ENCODE results near the gene KCTD14.

DNA sequence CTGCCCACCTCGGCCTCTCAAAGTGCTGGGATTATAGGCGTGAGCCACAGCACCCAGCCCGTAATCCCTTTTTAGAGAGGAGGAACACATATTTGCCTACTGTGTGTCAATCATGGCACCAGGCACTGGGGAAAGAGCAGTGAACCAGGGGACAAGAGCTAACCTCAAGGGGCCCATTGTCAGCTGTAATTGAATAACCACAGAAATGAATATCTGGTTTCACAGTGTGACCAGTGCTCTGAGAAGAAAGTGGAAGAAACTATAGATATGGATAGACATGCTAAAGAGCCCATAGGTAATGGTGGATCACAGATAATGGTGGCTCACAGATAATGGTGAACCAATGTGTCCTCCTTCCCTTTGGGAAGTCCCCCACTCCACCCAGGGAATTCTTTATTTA, 8.6 kb upstream of the KCTD14 start:
- TF ChIP-seq, protein P1, sequence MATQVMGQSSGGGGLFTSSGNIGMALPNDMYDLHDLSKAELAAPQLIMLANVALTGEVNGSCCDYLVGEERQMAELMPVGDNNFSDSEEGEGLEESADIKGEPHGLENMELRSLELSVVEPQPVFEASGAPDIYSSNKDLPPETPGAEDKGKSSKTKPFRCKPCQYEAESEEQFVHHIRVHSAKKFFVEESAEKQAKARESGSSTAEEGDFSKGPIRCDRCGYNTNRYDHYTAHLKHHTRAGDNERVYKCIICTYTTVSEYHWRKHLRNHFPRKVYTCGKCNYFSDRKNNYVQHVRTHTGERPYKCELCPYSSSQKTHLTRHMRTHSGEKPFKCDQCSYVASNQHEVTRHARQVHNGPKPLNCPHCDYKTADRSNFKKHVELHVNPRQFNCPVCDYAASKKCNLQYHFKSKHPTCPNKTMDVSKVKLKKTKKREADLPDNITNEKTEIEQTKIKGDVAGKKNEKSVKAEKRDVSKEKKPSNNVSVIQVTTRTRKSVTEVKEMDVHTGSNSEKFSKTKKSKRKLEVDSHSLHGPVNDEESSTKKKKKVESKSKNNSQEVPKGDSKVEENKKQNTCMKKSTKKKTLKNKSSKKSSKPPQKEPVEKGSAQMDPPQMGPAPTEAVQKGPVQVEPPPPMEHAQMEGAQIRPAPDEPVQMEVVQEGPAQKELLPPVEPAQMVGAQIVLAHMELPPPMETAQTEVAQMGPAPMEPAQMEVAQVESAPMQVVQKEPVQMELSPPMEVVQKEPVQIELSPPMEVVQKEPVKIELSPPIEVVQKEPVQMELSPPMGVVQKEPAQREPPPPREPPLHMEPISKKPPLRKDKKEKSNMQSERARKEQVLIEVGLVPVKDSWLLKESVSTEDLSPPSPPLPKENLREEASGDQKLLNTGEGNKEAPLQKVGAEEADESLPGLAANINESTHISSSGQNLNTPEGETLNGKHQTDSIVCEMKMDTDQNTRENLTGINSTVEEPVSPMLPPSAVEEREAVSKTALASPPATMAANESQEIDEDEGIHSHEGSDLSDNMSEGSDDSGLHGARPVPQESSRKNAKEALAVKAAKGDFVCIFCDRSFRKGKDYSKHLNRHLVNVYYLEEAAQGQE (IDR thresholded peaks at IDR 0.05) = no peak
- TF ChIP-seq, protein P2, sequence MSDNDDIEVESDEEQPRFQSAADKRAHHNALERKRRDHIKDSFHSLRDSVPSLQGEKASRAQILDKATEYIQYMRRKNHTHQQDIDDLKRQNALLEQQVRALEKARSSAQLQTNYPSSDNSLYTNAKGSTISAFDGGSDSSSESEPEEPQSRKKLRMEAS (IDR thresholded peaks at IDR 0.05) = no peak
- TF ChIP-seq CTCF (IDR thresholded peaks at IDR 0.05) (no peak), POLR2A (IDR thresholded peaks at IDR 0.05; ENCODE audit: low read length) (no peak), SMC3 (IDR thresholded peaks at IDR 0.05) (no peak), CEBPB (IDR thresholded peaks at IDR 0.05) (no peak), MAZ (IDR thresholded peaks at IDR 0.05; ENCODE audit: borderline replicate concordance, low read depth, low read length) (no peak), KDM1A (IDR thresholded peaks at IDR 0.05; ENCODE audit: low read depth) (no peak), TP53 (CRISPR knock-in tag; IDR thresholded peaks at IDR 0.05) (no peak), RAD21 (conservative IDR thresholded peaks at IDR 0.05 in 1 of 2, IDR thresholded peaks at IDR 0.05 in 1 of 2) (no peak), RCOR1 (IDR thresholded peaks at IDR 0.05; ENCODE audit: low read depth, low read length) (no peak), BHLHE40 (IDR thresholded peaks at IDR 0.05; ENCODE audit: low read depth, low read length) (no peak), NR3C1 (IDR thresholded peaks at IDR 0.05) (no peak)
